BJ (cell line): Measurements from ENCODE around the gene ZNF473. TPM values are rescaled to one million over a fixed set of nuclear protein-coding genes. Genes with fewer than 3 reads are reported as not detected.

Experiments used
- CTCF ChIA-PET: fragments of 350-600 bp; formaldehyde crosslinking; extraction: SDS; loops from one replicate; lab custom pipeline; 2021; ENCODE audit warnings: antibody characterized with exemption, inconsistent platforms; lab: Yijun Ruan, JAX
- POLR2A ChIA-PET: fragments of 300-600 bp; sonication (Branson Sonifier 250); formaldehyde crosslinking; extraction: SDS; loops from one replicate; lab custom pipeline; 2021; ENCODE audit warnings: antibody characterized with exemption; lab: Charles Lee
- DNase-seq: peaks from one replicate; pipeline ENCODE4 v3.0.0-alpha.2; 2011; ENCODE audit warnings: low read depth
- H3K27me3 ChIP-seq: 2 replicates; pipeline ENCODE4 v1.6.0; 2011; ENCODE audit warnings: low read length; ENCODE audit not compliant: control insufficient read depth, insufficient read depth
- H3K36me3 ChIP-seq: 2 replicates; pipeline ENCODE4 v1.5.1; 2011; ENCODE audit warnings: low read length; ENCODE audit not compliant: control insufficient read depth, insufficient read depth
- H3K4me3 ChIP-seq: 2 replicates; pipeline ENCODE4 v1.5.1; 2011; ENCODE audit warnings: low read depth, mild to moderate bottlenecking, control low read depth, low read length
- polyA plus RNA-seq: library from polyadenylated mRNA; depleted of rRNA; stranded (reverse); fragments of >200 nt; gene quantifications from 2 replicates; pipeline ENCODE4 v1.2.3, GENCODE V29; 2011
- TF ChIP-seq, protein P1 (sequence below): IDR thresholded peaks from 2 replicates; pipeline ENCODE4 v1.5.1; 2011; ENCODE audit warnings: low read depth, mild to moderate bottlenecking, control low read depth, inconsistent platforms, low read length, moderate library complexity; ENCODE audit not compliant: insufficient read depth

The ZNF473 gene
- polyA plus RNA-seq, 1 experiment: 7.5 TPM

DNA sequence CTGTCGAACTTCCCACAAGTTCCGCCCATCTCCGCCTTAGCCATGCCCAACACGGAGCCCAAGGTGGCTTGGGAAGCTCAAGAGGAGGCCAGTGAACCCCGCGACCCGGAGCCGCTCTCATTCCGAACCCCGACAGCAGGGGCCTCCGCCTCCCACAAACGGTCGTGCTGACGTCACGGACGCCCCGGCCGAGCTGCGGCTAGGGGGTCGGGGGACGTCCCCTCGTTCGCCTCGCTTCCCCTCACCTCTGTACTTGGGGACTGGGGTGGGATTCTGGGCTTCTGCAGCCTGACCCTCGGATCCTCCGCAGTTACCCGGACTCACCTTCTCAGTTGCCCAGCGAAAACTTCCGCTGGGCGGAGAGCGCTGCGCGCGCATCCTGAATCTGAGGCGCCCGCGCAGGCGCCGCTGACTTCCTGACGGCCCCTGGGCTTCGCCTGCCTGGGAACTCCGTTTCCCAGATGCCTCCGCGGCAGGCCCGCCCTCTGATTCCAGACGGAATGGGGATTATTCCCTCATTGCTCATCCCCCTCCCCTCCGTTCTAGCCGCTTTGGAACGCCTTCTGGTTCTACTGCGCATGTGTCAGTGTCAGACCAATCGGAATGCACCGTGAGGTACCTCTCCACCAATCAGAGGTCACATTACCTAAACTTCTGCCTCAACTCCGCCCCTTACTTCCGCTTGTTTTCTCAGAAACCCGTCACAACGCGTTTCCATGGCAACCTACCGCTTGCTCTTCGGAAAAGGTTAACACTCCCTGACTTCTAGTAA, 597 bp upstream of the ZNF473 start, which contains the start of gene VRK3:
Gene VRK3 (minus strand): TSS at position 351 of the 772 bp plus-strand sequence. CDS start 9,210 bp downstream, outside the sequence.
- POLR2A ChIA-PET: no interaction called here
- Histone ChIP-seq H3K27me3 (no peaks in the 10 kb centered on the region), H3K4me3 (peak within 1 kb of the TSS; percentile 93), H3K36me3 (peaks cover 2% of the 10 kb centered on the region; the same call in 1 of the 2 replicates)
- DNase-seq: peak; percentile 100
- TF ChIP-seq, protein P1, sequence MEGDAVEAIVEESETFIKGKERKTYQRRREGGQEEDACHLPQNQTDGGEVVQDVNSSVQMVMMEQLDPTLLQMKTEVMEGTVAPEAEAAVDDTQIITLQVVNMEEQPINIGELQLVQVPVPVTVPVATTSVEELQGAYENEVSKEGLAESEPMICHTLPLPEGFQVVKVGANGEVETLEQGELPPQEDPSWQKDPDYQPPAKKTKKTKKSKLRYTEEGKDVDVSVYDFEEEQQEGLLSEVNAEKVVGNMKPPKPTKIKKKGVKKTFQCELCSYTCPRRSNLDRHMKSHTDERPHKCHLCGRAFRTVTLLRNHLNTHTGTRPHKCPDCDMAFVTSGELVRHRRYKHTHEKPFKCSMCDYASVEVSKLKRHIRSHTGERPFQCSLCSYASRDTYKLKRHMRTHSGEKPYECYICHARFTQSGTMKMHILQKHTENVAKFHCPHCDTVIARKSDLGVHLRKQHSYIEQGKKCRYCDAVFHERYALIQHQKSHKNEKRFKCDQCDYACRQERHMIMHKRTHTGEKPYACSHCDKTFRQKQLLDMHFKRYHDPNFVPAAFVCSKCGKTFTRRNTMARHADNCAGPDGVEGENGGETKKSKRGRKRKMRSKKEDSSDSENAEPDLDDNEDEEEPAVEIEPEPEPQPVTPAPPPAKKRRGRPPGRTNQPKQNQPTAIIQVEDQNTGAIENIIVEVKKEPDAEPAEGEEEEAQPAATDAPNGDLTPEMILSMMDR: peak; percentile 26; the same call in 1 of the 2 replicates
- CTCF ChIA-PET: no interaction called here

DNA sequence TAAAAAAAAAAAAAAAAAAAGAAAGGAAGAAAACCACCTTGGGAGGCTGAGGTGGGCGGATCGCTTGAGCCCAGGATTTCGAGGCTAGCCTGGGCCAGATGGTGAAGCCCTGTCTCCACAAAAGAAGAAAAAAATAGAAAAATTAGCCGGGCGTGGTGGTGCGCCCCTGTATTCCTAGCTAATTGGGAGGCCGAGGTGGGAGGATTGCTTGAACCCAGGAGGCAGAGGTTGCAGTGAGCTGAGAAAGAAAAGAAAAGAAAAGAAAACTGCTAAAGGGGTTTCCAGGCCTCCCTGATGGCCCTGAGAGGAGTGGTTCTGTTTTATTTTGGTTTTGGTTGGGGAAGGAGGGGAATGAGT, 723 bp downstream of the ZNF473 start:
- CTCF ChIA-PET: no interaction called here
- DNase-seq: no peak

DNA sequence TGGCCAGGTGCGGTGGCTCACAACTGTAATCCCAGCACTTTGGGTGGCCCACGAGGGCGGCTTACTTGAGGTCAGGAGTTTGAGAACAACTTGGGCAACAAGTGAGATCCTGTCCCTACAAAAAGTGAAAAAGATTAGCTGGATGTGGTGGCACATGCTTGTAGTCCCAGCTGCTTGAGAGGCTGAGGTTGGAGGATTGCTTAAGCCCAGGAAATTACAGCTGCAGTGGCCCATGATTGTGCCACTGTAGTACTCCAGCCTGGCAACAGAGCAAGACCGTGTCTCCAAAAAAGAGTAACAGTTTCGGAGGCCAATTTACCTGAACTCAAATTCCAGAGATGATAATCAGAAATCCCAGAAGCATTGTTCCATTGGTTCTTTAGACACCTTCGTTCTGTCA, 4.4 kb downstream of the ZNF473 start:
- H3K36me3 ChIP-seq: peaks cover 11% of the 10 kb centered on the region
- DNase-seq: no peak
- TF ChIP-seq, protein P1: no peak
- H3K27me3 ChIP-seq: no peaks in the 10 kb centered on the region
- POLR2A ChIA-PET: no interaction called here
- CTCF ChIA-PET: no interaction called here
- H3K4me3 ChIP-seq: no peak overlapping the region

More for the DNA sequence above, 723 bp downstream of the ZNF473 start:
- TF ChIP-seq, protein P1: no peak
- POLR2A ChIA-PET: no interaction called here
- Histone ChIP-seq H3K4me3 (peak overlapping the region; percentile 93), H3K36me3 (peaks cover 7% of the 10 kb centered on the region), H3K27me3 (no peaks in the 10 kb centered on the region)

DNA sequence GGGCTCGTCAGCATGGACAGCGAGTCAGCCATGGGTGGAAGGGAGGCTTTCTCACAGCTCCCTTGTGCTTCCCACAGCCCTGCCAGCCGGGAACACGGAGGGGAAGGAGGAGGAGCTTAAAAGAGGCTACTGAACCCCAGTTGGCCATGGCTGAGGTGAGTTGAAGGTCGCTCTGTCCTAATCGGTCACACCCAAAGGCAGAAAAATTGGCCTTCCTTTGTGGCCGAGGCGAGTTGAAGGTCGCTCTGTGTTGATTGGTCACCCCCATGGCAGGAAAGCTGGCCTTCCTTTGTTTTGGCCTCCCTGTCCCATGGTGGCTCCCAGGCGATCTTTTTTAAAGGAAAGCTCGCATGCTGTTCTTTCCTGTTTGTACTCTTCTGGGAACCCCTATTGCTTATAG, 5.1 kb downstream of the ZNF473 start:
- TF ChIP-seq, protein P1: no peak
- ChIA-PET POLR2A (no interaction called here), CTCF (no interaction called here)
- no peak for DNase-seq
- H3K27me3 ChIP-seq: no peaks in the 10 kb centered on the region
- peaks cover 11% of the 10 kb centered on the region for H3K36me3 ChIP-seq
- H3K4me3 ChIP-seq: no peak overlapping the region

DNA sequence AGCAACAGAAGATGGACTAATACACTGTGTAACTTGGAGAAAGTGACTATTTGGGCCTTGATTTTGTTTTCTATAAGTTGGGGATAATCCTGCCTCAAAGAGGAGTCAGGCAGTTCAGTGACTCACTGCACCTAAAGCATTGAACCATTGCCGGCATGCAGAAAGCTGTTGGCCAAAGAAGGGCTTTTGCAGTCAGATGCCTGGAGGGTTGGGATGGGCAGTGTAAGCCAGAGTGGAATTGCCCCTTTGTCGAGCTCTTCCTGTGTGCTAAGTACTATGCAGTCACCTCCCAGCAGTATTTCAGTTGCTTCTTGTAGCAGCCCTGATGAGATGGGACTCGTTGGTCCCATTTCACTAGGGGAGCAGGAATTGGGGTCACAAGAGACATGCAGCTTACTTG, 11.1 kb downstream of the ZNF473 start:
- TF ChIP-seq, protein P1: no peak
- CTCF ChIA-PET: no interaction called here
- H3K36me3 ChIP-seq: peaks cover 26% of the 10 kb centered on the region

More for the DNA sequence above, 11.1 kb downstream of the ZNF473 start:
- no peak for DNase-seq
- POLR2A ChIA-PET: no interaction called here
- Histone ChIP-seq H3K27me3 (no peaks in the 10 kb centered on the region), H3K4me3 (no peak overlapping the region)
